Astrocyte of the cerebellum (primary cell): ENCODE data around the gene CERS6.

Experiments used
- DNase-seq: peaks from one replicate; pipeline ENCODE4 v3.0.0-alpha.2; 2011; ENCODE audit warnings: low read depth
- H3K4me3 ChIP-seq: 2 replicates; pipeline ENCODE4 v1.5.1; 2011; ENCODE audit warnings: mild to moderate bottlenecking, low read depth, low read length, moderate library complexity
- in situ Hi-C: cut with HindIII; loops from 2 replicates; pipeline ENCODE4 v1.10.0; 2017; ENCODE audit warnings: low sequenced_read_pairs
- TF ChIP-seq, protein P1 (sequence below): IDR thresholded peaks from 2 replicates; pipeline ENCODE4 v1.5.1; 2012; ENCODE audit warnings: low read length, low read depth, moderate library complexity, mild to moderate bottlenecking; ENCODE audit errors: missing control alignments

The CERS6 gene

DNA sequence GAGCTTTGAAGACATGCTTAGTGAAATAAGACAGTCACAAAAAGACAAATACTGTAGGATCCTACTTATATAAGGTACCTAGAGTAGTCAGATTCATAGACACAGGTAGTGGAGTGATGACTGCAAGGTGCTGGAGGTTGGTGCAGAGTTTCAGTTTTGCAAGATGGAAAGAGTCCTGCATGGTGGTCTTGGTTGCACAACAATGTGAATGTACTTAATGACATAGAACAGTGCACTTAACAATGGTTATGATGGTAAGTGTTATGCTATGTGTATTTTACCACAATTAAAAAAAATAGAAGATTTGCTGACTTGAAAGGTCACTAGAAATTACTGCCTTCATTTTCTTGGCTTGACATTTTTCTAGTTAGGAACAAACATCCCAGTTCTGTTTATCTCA is 9.5 kb downstream of the CERS6 start:
- TF ChIP-seq, protein P1, sequence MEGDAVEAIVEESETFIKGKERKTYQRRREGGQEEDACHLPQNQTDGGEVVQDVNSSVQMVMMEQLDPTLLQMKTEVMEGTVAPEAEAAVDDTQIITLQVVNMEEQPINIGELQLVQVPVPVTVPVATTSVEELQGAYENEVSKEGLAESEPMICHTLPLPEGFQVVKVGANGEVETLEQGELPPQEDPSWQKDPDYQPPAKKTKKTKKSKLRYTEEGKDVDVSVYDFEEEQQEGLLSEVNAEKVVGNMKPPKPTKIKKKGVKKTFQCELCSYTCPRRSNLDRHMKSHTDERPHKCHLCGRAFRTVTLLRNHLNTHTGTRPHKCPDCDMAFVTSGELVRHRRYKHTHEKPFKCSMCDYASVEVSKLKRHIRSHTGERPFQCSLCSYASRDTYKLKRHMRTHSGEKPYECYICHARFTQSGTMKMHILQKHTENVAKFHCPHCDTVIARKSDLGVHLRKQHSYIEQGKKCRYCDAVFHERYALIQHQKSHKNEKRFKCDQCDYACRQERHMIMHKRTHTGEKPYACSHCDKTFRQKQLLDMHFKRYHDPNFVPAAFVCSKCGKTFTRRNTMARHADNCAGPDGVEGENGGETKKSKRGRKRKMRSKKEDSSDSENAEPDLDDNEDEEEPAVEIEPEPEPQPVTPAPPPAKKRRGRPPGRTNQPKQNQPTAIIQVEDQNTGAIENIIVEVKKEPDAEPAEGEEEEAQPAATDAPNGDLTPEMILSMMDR = no peak
- no peak for DNase-seq
- no peak overlapping the region for H3K4me3 ChIP-seq
- in situ Hi-C loops = no loop called here

DNA sequence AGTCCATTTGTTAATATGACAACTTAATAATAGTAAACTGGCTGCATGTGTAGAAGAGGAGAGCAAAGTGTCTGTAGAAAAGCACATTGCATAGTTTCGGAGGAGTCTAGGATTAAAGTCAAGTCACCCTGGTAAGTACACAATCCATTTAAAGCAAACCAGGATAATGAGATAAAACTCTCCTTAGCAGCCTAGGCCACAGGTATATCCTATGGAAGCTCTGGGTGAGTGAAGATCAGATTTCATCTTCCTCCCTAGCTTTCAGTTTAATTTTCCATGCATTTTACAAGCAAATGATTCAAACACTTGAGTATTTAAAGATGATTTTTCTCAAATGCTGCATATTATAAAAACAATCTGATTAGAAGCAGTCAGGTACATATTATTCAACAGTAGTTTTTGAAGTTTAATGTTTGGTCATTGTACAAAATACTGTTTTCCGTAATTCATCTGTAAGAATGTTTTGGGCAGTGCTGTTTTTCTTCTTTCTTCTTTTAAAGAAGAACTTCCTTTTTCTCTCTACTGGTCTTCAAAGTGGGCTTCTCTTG is 10.2 kb downstream of the CERS6 start:
- TF ChIP-seq, protein P1 = no peak
- no peak for DNase-seq
- no peak overlapping the region for H3K4me3 ChIP-seq
- in situ Hi-C loops = no loop called here

DNA sequence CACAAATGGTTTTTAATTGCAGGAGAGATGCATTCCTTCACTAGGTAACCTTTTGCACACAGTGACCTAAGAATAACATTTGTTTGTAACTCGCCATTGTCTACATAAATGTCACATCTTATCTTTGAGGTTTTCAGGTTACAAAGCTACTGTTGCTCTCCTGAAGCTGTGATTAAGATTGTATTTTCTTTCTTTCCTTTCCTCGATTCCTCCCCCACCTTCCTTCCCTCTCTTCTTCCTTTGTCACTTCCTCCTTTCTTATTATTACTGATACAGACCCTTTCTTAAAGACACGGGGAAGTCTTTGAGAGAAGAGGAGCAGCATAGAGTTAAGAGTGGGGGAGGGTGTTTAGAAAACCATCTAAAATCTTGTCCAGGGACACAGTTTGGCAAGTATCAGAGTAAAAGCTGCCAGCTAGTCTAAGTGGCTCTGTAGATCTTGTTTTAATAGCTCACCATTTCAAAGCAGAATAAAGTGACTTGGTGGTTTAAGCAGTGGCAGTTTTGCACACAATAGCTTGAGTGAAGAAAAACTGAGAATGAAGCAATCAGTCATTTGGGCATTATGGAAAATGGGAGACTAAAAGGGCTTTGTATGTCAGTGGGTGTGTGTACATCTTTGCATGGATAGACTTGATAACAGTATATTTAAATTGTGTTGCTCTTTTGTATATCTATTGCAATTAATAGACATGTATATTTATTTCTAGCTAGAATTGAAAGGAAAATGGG is 10.9 kb downstream of the CERS6 start:
- TF ChIP-seq, protein P1 = no peak
- no peak overlapping the region for H3K4me3 ChIP-seq
- in situ Hi-C loops = no loop called here
- DNase-seq = no peak

DNA sequence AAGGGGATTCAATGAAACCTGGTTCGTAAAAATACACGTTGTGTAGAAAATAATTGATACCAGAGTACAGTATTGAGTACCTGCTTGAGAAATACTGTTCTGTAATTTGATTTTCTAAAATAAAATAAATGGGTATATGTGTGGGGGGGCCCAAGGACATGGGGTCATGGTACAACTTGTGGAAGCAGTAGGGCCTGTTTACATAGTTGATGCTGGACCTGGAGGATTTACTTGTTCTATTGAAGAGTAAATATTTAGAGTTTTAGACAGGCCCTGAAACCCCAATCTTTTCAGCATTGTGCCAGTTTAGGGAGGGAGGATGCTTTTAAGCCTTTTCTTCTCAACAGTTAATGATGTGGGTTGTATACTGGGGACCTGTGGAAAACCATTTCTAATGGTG is 11.7 kb downstream of the CERS6 start:
- DNase-seq = no peak
- TF ChIP-seq, protein P1 = no peak
- in situ Hi-C loops = no loop called here
- H3K4me3 ChIP-seq = no peak overlapping the region

DNA sequence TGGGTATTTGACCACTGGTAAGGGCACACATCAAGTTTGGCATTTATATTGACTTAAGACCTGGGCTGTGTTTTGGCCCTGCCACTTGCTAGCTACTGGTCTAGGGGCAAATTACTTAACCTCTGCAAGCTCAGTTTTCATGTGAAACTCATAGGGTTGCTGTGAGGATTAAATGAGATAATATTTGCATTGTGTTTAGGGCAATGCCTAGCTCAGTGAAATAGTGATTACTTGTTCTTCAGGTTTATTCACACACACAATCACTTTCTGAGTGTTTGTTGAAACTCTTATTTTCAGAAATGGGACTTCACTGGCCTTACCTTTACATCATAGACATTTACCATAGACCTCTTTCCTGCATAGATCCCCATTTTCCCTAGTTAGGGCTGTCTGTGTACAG is 12.3 kb downstream of the CERS6 start:
- TF ChIP-seq, protein P1 = no peak
- no peak overlapping the region for H3K4me3 ChIP-seq
- no peak for DNase-seq
- in situ Hi-C loops = no loop called here

DNA sequence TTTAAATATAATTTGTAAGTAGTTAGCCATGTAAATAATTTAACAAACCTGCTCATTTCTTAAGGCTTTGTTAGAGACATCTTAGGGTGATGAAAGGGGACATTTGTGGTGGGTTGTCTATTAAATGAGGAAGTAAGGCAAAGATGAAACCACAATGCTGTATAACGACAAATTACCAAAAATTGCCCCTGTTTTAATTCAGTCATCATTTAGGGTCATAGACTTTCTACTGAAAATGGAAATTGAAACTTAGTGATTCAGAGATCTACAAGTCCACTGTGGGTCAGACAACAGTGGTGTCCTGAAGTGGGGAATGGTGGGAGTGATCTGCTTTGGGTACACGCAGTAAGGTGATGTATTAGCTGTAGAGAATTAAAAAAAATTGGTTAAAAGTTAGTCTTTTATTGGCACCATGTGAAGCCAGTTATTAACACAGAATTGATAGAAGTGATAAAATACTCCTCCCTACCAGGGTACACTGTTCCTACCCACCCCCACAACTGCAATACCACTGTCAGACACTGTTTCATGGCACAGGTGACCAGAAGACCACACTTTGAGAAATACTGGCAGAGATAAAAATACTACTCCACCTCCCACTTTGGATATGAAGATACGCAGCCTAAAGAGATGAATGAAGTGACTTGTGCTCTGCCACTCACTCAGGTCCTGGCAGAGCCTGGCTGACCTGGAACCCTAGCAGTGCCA is 13.4 kb downstream of the CERS6 start:
- TF ChIP-seq, protein P1 = no peak
- no peak for DNase-seq
- in situ Hi-C loops = no loop called here
- H3K4me3 ChIP-seq = no peak overlapping the region
